NT2/D1 (cell line): Measurements from ENCODE around the gene POU5F1.
A peak's percentile ranks its signal among the peaks of the same experiment; 100 is the strongest.
"Not testable (repeated sequence)": the region's sequence is repeated elsewhere in the genome, so short reads cannot be mapped to it uniquely, and the experiment has no call there.

Source experiments
- DNase-seq: peaks from one replicate; pipeline ENCODE4 v3.0.0-alpha.2; 2011; ENCODE audit warnings: low read depth, low spot score
- H3K27me3 ChIP-seq: 2 replicates; pipeline ENCODE4 v1.6.0; 2011; ENCODE audit warnings: mild to moderate bottlenecking; ENCODE audit not compliant: insufficient read length, insufficient read depth
- H3K36me3 ChIP-seq: 2 replicates; pipeline ENCODE4 v1.6.1; 2011; ENCODE audit warnings: mild to moderate bottlenecking, low read length, mixed read lengths; ENCODE audit not compliant: insufficient read depth, insufficient read length
- H3K4me1 ChIP-seq: 2 replicates; pipeline ENCODE4 v1.5.1; 2011; ENCODE audit not compliant: insufficient read depth, insufficient read length
- H3K4me3 ChIP-seq: 2 replicates; pipeline ENCODE4 v1.5.1; 2011; ENCODE audit warnings: low read depth; ENCODE audit not compliant: insufficient read length
- H3K9ac ChIP-seq: 2 replicates; pipeline ENCODE4 v1.6.0; 2011; ENCODE audit warnings: low read depth; ENCODE audit not compliant: insufficient read length
- H3K9me3 ChIP-seq: 2 replicates; pipeline ENCODE4 v1.5.1; 2011; ENCODE audit warnings: mild to moderate bottlenecking, low read length; ENCODE audit not compliant: insufficient read depth
- SUZ12 ChIP-seq: IDR thresholded peaks from 2 replicates; pipeline ENCODE4 v1.6.1; 2011; ENCODE audit not compliant: insufficient read length, insufficient read depth; ENCODE audit errors: extremely low read depth
- YY1 ChIP-seq: IDR thresholded peaks from 2 replicates; pipeline ENCODE4 v1.6.1; 2011; ENCODE audit not compliant: insufficient read length, insufficient read depth
- ZNF274 ChIP-seq: IDR thresholded peaks from 2 replicates; pipeline ENCODE4 v1.6.1; 2011; ENCODE audit warnings: mild to moderate bottlenecking, low read depth, low read length

Gene POU5F1

GRCh38 chr6:31170600-31170881 is at the start of gene POU5F1:
TSS of gene POU5F1 (minus strand) at chr6:31170682. CDS start at chr6:31170620, 62 bp downstream.
- Histone ChIP-seq H3K36me3 (peaks cover 33% of the 10 kb centered on the region), H3K9me3 (no peaks in the 10 kb centered on the region), H3K27me3 (no peaks in the 10 kb centered on the region), H3K4me3 (peak within 1 kb of the TSS; percentile 72), H3K4me1 (peaks cover 11% of the 10 kb centered on the region), H3K9ac (peak within 1 kb of the TSS; percentile 95)
- TF ChIP-seq ZNF274 (no peak), YY1 (no peak), SUZ12 (no peak)
- no peak for DNase-seq

- no peak overlapping the region for H3K4me3 ChIP-seq
- no peak overlapping the region for H3K9ac ChIP-seq
- no peaks in the 10 kb centered on the region for H3K27me3 ChIP-seq
- DNase-seq = no peak
- TF ChIP-seq SUZ12 (no peak), YY1 (no peak), ZNF274 (no peak)
- peaks cover 11% of the 10 kb centered on the region for H3K9me3 ChIP-seq
- H3K4me1 ChIP-seq = no peaks in the 10 kb centered on the region
- no peaks in the 10 kb centered on the region for H3K36me3 ChIP-seq
These were observed 45.9 kb upstream of the POU5F1 start for GRCh38 chr6:31216208-31216898.

- H3K36me3 ChIP-seq, H3K9ac ChIP-seq, H3K27me3 ChIP-seq, H3K4me1 ChIP-seq, H3K4me3 ChIP-seq, DNase-seq: not testable (repeated sequence)
- H3K9me3 ChIP-seq = peaks cover 11% of the 10 kb centered on the region
These were observed 44.7 kb upstream of the POU5F1 start for GRCh38 chr6:31215216-31215615.

- H3K36me3 ChIP-seq = no peaks in the 10 kb centered on the region
- TF ChIP-seq YY1 (no peak), SUZ12 (no peak), ZNF274 (no peak)
- no peak for DNase-seq
- H3K4me1 ChIP-seq = no peaks in the 10 kb centered on the region
- H3K9ac ChIP-seq = no peak overlapping the region
- H3K27me3 ChIP-seq = no peaks in the 10 kb centered on the region
- H3K9me3 ChIP-seq = peaks cover 11% of the 10 kb centered on the region
- no peak overlapping the region for H3K4me3 ChIP-seq
These were observed 44.0 kb upstream of the POU5F1 start for GRCh38 chr6:31214516-31214915.

GRCh38 chr6:31210741-31211532 is 40.5 kb upstream of the POU5F1 start:
- DNase-seq = no peak
- TF ChIP-seq SUZ12 (no peak), ZNF274 (no peak)

GRCh38 chr6:31210123-31210522 is 39.6 kb upstream of the POU5F1 start:
- no peak overlapping the region for H3K9ac ChIP-seq
- no peaks in the 10 kb centered on the region for H3K27me3 ChIP-seq
- H3K4me3 ChIP-seq = no peak overlapping the region
- no peaks in the 10 kb centered on the region for H3K4me1 ChIP-seq
- DNase-seq = no peak
- TF ChIP-seq SUZ12 (no peak), ZNF274 (no peak), YY1 (no peak)
- no peaks in the 10 kb centered on the region for H3K9me3 ChIP-seq
- H3K36me3 ChIP-seq = no peaks in the 10 kb centered on the region

More at GRCh38 chr6:31210741-31211532, 40.5 kb upstream of the POU5F1 start:
- no peaks in the 10 kb centered on the region for H3K36me3 ChIP-seq
- no peak overlapping the region for H3K9ac ChIP-seq
- no peak overlapping the region for H3K4me3 ChIP-seq
- H3K4me1 ChIP-seq = no peaks in the 10 kb centered on the region
- no peaks in the 10 kb centered on the region for H3K27me3 ChIP-seq
- H3K9me3 ChIP-seq = peaks cover 2% of the 10 kb centered on the region

- Histone ChIP-seq H3K9ac (no peak overlapping the region), H3K36me3 (no peaks in the 10 kb centered on the region), H3K9me3 (no peaks in the 10 kb centered on the region), H3K4me3 (no peak overlapping the region), H3K4me1 (no peaks in the 10 kb centered on the region), H3K27me3 (no peaks in the 10 kb centered on the region)
- no peak for DNase-seq
- TF ChIP-seq YY1 = no peak
- no peak for TF ChIP-seq SUZ12
- TF ChIP-seq ZNF274 = no peak
These were observed 38.7 kb upstream of the POU5F1 start for GRCh38 chr6:31209137-31209536.
